ENCODE results near the gene TMEM120B. TPM values are rescaled to one million over a fixed set of nuclear protein-coding genes. Genes with fewer than 3 reads are reported as not detected.

Gene TMEM120B
- total RNA-seq, 1 donor = 8.3 TPM

DNA sequence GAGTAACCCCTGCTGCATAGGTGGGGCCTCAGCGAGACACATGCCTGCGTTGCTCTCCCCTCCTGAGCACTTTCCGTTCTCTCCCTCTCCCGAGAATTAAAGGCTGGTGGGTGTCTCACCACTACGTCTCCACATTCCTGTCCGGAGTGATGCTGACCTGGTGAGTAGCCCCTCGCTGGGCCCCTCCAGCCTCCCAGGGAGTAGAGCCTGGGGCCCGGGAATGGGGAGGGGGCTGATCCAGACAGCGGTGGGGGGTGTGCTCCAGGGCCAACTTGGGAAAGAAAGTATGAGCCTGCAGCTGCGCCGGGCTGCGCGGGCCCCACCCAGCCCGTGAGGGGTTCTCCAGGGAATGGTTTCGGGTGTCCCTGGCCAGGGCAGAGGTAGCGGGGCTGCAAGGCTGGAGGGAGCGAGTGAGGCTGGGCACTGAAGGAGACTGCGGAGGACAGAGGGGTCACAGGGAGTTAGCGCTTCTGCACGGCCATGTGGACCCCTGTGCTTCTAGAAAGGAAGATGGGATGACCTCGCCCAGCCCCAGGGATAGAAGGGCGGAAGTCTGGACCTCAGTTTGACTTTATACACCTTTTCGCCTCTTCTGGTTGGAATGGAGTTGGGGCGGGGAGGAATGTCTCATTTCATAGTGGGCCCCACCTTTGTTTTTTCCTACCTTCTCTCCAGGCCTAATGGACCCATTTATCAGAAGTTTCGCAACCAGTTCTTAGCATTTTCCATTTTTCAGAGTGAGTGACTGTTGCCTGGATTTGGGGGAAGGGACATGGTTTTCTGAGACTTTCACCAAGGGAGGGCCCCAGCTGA, 58.5 kb downstream of the TMEM120B start:
- Histone ChIP-seq H3K4me2 (ENCODE audit: insufficient read depth, low read length) (no peak overlapping the region), H3K4me3 (ENCODE audit: insufficient read depth, low read length) (no peak overlapping the region), H3K79me2 (ENCODE audit: insufficient read depth, low read length) (no peaks in the 10 kb centered on the region), H2AFZ (ENCODE audit: low read length) (no peak overlapping the region), H3K9me3 (ENCODE audit: low read depth, low read length) (no peaks in the 10 kb centered on the region), H3K36me3 (ENCODE audit: insufficient read depth, low read length) (no peaks in the 10 kb centered on the region), H3K4me1 (ENCODE audit: insufficient read depth, low read length) (peaks cover 27% of the 10 kb centered on the region), H3K27ac (ENCODE audit: low read depth, low read length) (no peak overlapping the region), H3K27me3 (ENCODE audit: insufficient read depth, low read length) (no peaks in the 10 kb centered on the region), H4K20me1 (ENCODE audit: insufficient read depth, low read length) (peaks cover 9% of the 10 kb centered on the region)
- TF ChIP-seq, protein P1, sequence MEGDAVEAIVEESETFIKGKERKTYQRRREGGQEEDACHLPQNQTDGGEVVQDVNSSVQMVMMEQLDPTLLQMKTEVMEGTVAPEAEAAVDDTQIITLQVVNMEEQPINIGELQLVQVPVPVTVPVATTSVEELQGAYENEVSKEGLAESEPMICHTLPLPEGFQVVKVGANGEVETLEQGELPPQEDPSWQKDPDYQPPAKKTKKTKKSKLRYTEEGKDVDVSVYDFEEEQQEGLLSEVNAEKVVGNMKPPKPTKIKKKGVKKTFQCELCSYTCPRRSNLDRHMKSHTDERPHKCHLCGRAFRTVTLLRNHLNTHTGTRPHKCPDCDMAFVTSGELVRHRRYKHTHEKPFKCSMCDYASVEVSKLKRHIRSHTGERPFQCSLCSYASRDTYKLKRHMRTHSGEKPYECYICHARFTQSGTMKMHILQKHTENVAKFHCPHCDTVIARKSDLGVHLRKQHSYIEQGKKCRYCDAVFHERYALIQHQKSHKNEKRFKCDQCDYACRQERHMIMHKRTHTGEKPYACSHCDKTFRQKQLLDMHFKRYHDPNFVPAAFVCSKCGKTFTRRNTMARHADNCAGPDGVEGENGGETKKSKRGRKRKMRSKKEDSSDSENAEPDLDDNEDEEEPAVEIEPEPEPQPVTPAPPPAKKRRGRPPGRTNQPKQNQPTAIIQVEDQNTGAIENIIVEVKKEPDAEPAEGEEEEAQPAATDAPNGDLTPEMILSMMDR (IDR thresholded peaks at IDR 0.05; ENCODE audit: extremely low read depth, low read depth, low read length) = no peak
- DNase-seq (ENCODE audit: insufficient read length, low spot score, missing footprints) = no peak

DNA sequence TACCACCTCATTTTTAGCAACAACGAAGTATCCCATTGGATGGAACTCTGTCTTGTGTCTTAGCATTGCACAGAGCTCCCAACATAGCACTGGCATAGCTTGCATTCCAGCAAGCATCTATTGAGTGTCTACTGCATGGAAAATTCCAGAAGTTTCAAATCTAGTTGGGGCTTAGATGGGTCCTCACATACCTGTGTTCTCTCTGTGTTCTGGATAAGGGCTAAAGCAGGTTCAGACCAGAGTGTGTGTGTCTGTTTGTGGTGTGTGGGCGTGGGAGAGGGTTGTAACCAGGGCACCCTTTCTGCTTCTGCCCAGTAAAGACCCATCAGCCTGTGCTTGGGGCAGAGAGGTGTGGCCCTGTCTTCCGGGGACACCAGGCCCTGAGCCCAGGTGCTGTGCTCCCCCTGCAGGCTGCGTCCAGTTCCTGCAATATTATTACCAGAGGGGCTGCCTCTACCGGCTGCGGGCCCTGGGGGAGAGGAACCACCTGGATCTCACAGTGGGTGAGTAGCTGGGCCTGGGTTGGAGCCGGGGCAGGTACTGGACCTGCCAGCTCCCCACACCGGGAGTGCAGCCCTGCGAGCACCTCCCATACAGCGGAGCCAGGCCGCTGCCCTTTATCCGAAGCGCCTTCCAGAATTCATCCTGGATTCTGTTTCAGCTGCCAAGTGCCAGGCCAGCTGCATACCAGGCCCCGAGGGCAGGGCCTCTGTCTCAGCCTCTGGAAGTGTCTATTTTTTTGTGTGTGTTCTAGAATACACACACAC, 60.6 kb downstream of the TMEM120B start:
- Histone ChIP-seq H4K20me1 (ENCODE audit: insufficient read depth, low read length) (peaks cover 2% of the 10 kb centered on the region), H3K4me2 (ENCODE audit: insufficient read depth, low read length) (no peak overlapping the region), H2AFZ (ENCODE audit: low read length) (no peak overlapping the region), H3K4me3 (ENCODE audit: insufficient read depth, low read length) (no peak overlapping the region), H3K27me3 (ENCODE audit: insufficient read depth, low read length) (no peaks in the 10 kb centered on the region), H3K4me1 (ENCODE audit: insufficient read depth, low read length) (peaks cover 7% of the 10 kb centered on the region), H3K79me2 (ENCODE audit: insufficient read depth, low read length) (no peaks in the 10 kb centered on the region), H3K9me3 (ENCODE audit: low read depth, low read length) (no peaks in the 10 kb centered on the region), H3K27ac (ENCODE audit: low read depth, low read length) (no peak overlapping the region), H3K36me3 (ENCODE audit: insufficient read depth, low read length) (no peaks in the 10 kb centered on the region)
- TF ChIP-seq, protein P1 (IDR thresholded peaks at IDR 0.05; ENCODE audit: extremely low read depth, low read depth, low read length) = peak; percentile 83
- peak; percentile 98 for DNase-seq (ENCODE audit: insufficient read length, low spot score, missing footprints)

DNA sequence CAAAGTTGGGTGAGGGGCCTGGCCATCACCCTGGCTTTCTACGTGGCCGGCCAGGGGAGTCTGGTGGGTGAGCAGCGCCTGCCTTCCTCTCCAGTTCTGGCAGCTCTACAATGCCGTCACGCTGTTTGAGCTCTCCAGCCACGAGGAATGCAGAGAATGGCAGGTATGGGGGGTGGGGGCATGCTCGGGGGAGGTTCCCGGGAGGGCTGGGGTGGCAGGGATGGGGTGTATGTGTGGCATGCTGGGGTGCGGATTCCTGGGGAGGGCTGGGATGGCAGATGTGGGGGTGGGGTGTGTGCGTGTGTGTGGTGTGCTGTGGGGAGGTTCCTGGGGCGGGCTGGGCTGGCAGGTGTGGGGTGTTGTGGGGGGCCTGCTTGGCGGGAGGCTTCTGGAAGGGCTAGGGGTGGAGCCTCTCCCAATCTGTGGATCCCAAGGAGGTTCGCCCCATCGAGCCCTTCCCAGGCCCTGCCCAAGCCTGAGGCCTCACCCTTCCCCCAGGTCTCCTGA, 62.5 kb downstream of the TMEM120B start:
- TF ChIP-seq, protein P1 (IDR thresholded peaks at IDR 0.05; ENCODE audit: extremely low read depth, low read depth, low read length) = no peak

DNA sequence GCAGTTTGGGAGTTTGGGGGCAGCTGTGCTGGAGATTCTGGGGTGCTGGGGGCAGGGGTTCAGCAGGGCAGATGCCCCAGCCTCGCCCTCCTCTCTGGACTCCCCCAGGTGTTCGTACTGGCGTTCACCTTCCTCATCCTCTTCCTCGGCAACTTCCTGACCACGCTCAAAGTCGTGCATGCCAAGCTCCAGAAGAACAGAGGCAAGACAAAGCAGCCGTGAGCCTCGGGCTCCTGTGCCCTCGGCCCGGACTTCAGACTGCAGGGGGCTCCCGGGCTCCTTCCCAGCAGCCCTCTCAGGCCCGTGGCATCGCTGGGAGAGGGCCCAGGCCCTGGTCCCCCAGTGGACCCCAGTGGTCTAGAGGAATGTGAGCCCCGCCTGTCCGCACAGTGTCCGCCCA, 62.9 kb downstream of the TMEM120B start:
- Histone ChIP-seq H3K36me3 (ENCODE audit: insufficient read depth, low read length) (peaks cover 3% of the 10 kb centered on the region), H4K20me1 (ENCODE audit: insufficient read depth, low read length) (no peaks in the 10 kb centered on the region), H3K27me3 (ENCODE audit: insufficient read depth, low read length) (no peaks in the 10 kb centered on the region), H2AFZ (ENCODE audit: low read length) (no peak overlapping the region), H3K27ac (ENCODE audit: low read depth, low read length) (no peak overlapping the region), H3K4me3 (ENCODE audit: insufficient read depth, low read length) (no peak overlapping the region), H3K79me2 (ENCODE audit: insufficient read depth, low read length) (no peaks in the 10 kb centered on the region), H3K4me2 (ENCODE audit: insufficient read depth, low read length) (no peak overlapping the region), H3K4me1 (ENCODE audit: insufficient read depth, low read length) (peaks cover 3% of the 10 kb centered on the region), H3K9me3 (ENCODE audit: low read depth, low read length) (no peaks in the 10 kb centered on the region)
- peak; percentile 60 for DNase-seq (ENCODE audit: insufficient read length, low spot score, missing footprints)
- TF ChIP-seq, protein P1 (IDR thresholded peaks at IDR 0.05; ENCODE audit: extremely low read depth, low read depth, low read length) = no peak

More for the DNA sequence above, 62.5 kb downstream of the TMEM120B start:
- H3K27me3 ChIP-seq (ENCODE audit: insufficient read depth, low read length) = no peaks in the 10 kb centered on the region
- H3K4me2 ChIP-seq (ENCODE audit: insufficient read depth, low read length) = no peak overlapping the region
- H3K27ac ChIP-seq (ENCODE audit: low read depth, low read length) = no peak overlapping the region
- peaks cover 3% of the 10 kb centered on the region for H3K4me1 ChIP-seq (ENCODE audit: insufficient read depth, low read length)
- H3K36me3 ChIP-seq (ENCODE audit: insufficient read depth, low read length) = no peaks in the 10 kb centered on the region
- no peaks in the 10 kb centered on the region for H3K79me2 ChIP-seq (ENCODE audit: insufficient read depth, low read length)
- no peaks in the 10 kb centered on the region for H3K9me3 ChIP-seq (ENCODE audit: low read depth, low read length)
- H3K4me3 ChIP-seq (ENCODE audit: insufficient read depth, low read length) = no peak overlapping the region
- H4K20me1 ChIP-seq (ENCODE audit: insufficient read depth, low read length) = no peaks in the 10 kb centered on the region
- DNase-seq (ENCODE audit: insufficient read length, low spot score, missing footprints) = peak; percentile 14
- H2AFZ ChIP-seq (ENCODE audit: low read length) = no peak overlapping the region

Data from osteoblast (primary cell).